GM12878 (cell line): Measurements from ENCODE around the gene CLEC18B. TPM values are rescaled to one million over a fixed set of nuclear protein-coding genes. Genes with fewer than 3 reads are reported as not detected.
A peak's percentile ranks its signal among the peaks of the same experiment; 100 is the strongest.

Source experiments
- ATAC-seq: fragments of 200-7000 bp; cut with Tn5 transposase; 3 replicates; pipeline ENCODE4 v1.9.1; 2020; ENCODE audit warnings: mild to moderate bottlenecking, moderate library complexity
- BruUV-seq: library from RNA; stranded (reverse); fragments of 400-500 nt; replicated peaks from 2 replicates; lab custom pipeline; 2021; lab: Mats Ljungman, UMichigan
- CTCF ChIA-PET: fragments of 300-600 bp; sonication (Branson Sonifier 250); formaldehyde crosslinking; extraction: SDS; loops from one replicate; lab custom pipeline; 2021; ENCODE audit warnings: inconsistent platforms; lab: Yijun Ruan, JAX
- POLR2A ChIA-PET: fragments of 350-600 bp; formaldehyde crosslinking; extraction: SDS; loops from one replicate; lab custom pipeline; 2021; ENCODE audit warnings: inconsistent platforms; lab: Charles Lee
- RAD21 ChIA-PET: fragments of 300-600 bp; sonication (Branson Sonifier 250); formaldehyde crosslinking; loops from one replicate; lab custom pipeline; 2023; ENCODE audit warnings: antibody characterized with exemption; ENCODE audit not compliant: unreplicated experiment; lab: Charles Lee
- SMC1A ChIA-PET: fragments of 300-600 bp; sonication (Branson Sonifier 250); formaldehyde crosslinking; loops from one replicate; lab custom pipeline; 2023; ENCODE audit not compliant: unreplicated experiment, uncharacterized antibody; lab: Charles Lee
- DNase-seq: peaks from one replicate; pipeline ENCODE4 v3.0.0-alpha.2; 2011; ENCODE audit warnings: low read depth, low spot score
- FAIRE-seq: peaks from 3 replicates; lab custom pipeline; 2011; peaks lifted over from hg19 to GRCh38; lab: Jason Lieb, UNC
- H2AFZ ChIP-seq: 2 replicates; pipeline ENCODE4 v1.6.0; 2011; ENCODE audit warnings: low read depth, low read length, control low read depth; ENCODE audit not compliant: control insufficient read depth
- H3K27ac ChIP-seq: 2 replicates; pipeline ENCODE4 v1.5.1; 2011; ENCODE audit warnings: control low read depth; ENCODE audit not compliant: control insufficient read depth, insufficient read depth
- H3K27me3 ChIP-seq, 2 experiments: replicated peaks in 1 of 2; 2 replicates each; pipeline versions ENCODE4 v1.6.0 to v1.6.1; 2011; ENCODE audit warnings: low read length in 1 of 2; ENCODE audit not compliant: control insufficient read depth in 2 of 2, insufficient read depth in 2 of 2
- H3K36me3 ChIP-seq, 2 experiments: 2 replicates each; pipeline ENCODE4 v1.5.1; 2011; ENCODE audit warnings: low read length in 1 of 2; ENCODE audit not compliant: control insufficient read depth in 2 of 2, insufficient read depth in 2 of 2
- H3K4me1 ChIP-seq: 2 replicates; pipeline ENCODE4 v1.6.1; 2011; ENCODE audit warnings: mild to moderate bottlenecking, low read length, moderate library complexity, mixed read lengths; ENCODE audit not compliant: control insufficient read depth, insufficient read depth
- H3K4me2 ChIP-seq: 2 replicates; pipeline ENCODE4 v1.6.0; 2011; ENCODE audit warnings: control low read depth; ENCODE audit not compliant: control insufficient read depth, insufficient read depth
- H3K4me3 ChIP-seq: fragments of 200-600 bp; sonication (generic); 2 replicates; pipeline ENCODE4 v1.5.1; 2016
- H3K79me2 ChIP-seq: 2 replicates; pipeline ENCODE4 v1.6.0; 2011; ENCODE audit warnings: low read length; ENCODE audit not compliant: control insufficient read depth, insufficient read depth
- H3K9ac ChIP-seq: 2 replicates; pipeline ENCODE4 v1.8.0; 2011; ENCODE audit warnings: low read length, control low read depth, mixed read lengths; ENCODE audit not compliant: control insufficient read depth, insufficient read depth
- H3K9me3 ChIP-seq: replicated peaks from 3 replicates; pipeline ENCODE4 v1.5.1; 2011; ENCODE audit warnings: mild to moderate bottlenecking, low read length; ENCODE audit not compliant: control insufficient read depth, insufficient read depth
- H4K20me1 ChIP-seq: 2 replicates; pipeline ENCODE4 v1.6.0; 2011; ENCODE audit not compliant: control insufficient read depth, insufficient read depth
- BHLHE40 ChIP-seq, 2 experiments: fragments of 450-650 bp in 1 of 2; IDR thresholded peaks; 2 replicates each; pipeline ENCODE4 v1.6.1; 2011 to 2017; ENCODE audit warnings: low read depth in 2 of 2, borderline replicate concordance in 1 of 2, improper control_type of control experiment in 1 of 2, low read length in 1 of 2, mild to moderate bottlenecking in 1 of 2
- FOXK2 ChIP-seq: fragments of 450-650 bp; IDR thresholded peaks from 2 replicates; pipeline ENCODE4 v1.6.1; 2017; ENCODE audit warnings: mild to moderate bottlenecking, moderate library complexity
- PML ChIP-seq: IDR thresholded peaks from 2 replicates; pipeline ENCODE4 v1.6.1; 2012; ENCODE audit warnings: low read length, inconsistent platforms
- RAD51 ChIP-seq: fragments of 450-650 bp; IDR thresholded peaks from 2 replicates; pipeline ENCODE4 v1.6.1; 2016; ENCODE audit warnings: moderate library complexity, mild to moderate bottlenecking, inconsistent platforms
- SIN3A ChIP-seq: IDR thresholded peaks from 2 replicates; pipeline ENCODE4 v1.6.1; 2012; ENCODE audit warnings: low read depth, low read length, improper control_type of control experiment
- SPI1 ChIP-seq: IDR thresholded peaks from 2 replicates; pipeline ENCODE4 v1.6.1; 2011; ENCODE audit warnings: low read depth, mild to moderate bottlenecking, low read length, moderate library complexity, borderline replicate concordance; ENCODE audit not compliant: insufficient read depth
- STAT3 ChIP-seq: IDR thresholded peaks from 2 replicates; pipeline ENCODE4 v1.6.1; 2011; ENCODE audit warnings: low read depth, low read length, improper control_type of control experiment
- WGBS: methylation state at CpG from one replicate; pipeline ENCODE4 v1.1.6; 2016; ENCODE audit warnings: low lambda C conversion rate; ENCODE audit not compliant: insufficient replicate concordance, insufficient coverage; ENCODE audit errors: missing lambda C conversion rate; 5-methylcytosine and 5-hydroxymethylcytosine counted together
- in situ Hi-C: fragments of 300-500 bp; cut with MboI; formaldehyde crosslinking; loops from 9 replicates; pipeline ENCODE4 v1.14.3; 2018; ENCODE audit warnings: mixed read lengths
- intact Hi-C: fragments of 100-400 bp; cut with micrococcal nuclease; formaldehyde crosslinking; loops from one replicate; pipeline ENCODE4 v1.14.2; 2022; ENCODE audit not compliant: unreplicated experiment
- polyA plus RNA-seq, 11 experiments: library from polyadenylated mRNA; depleted of rRNA in 4 of 11; unstranded in 6 of 11; stranded (reverse) in 5 of 11; fragments of >200 nt; fragmentation: Nextera tagmentation in 4 of 11; fragmentation: Illumina TruSeq in 1 of 11; extraction: Ambion mirVana in 4 of 11; extraction: Trizol in 1 of 11; gene quantifications; 1 replicate in 1 of 11; 2 replicates in 10 of 11; pipeline versions ENCODE4 v1.2.1 to v1.2.3, GENCODE V29; 2011 to 2016; ENCODE audit warnings: inconsistent platforms in 2 of 11, missing spikeins in 2 of 11, low read depth in 1 of 11
- total RNA-seq, 4 experiments: library from RNA; depleted of rRNA in 3 of 4; stranded (reverse); fragments of >200 nt in 3 of 4; fragmentation: Illumina TruSeq in 1 of 4; extraction: Trizol in 1 of 4; gene quantifications; 2 replicates each; pipeline versions ENCODE4 v1.2.1 to v1.2.3, GENCODE V29; 2013 to 2021
- TF ChIP-seq, protein P1 (sequence below): fragments of 450-650 bp; IDR thresholded peaks from 2 replicates; pipeline ENCODE4 v1.6.1; 2017; ENCODE audit warnings: mild to moderate bottlenecking
- TF ChIP-seq, protein P2 (sequence below): IDR thresholded peaks from 2 replicates; pipeline ENCODE4 v1.6.1; 2012; ENCODE audit warnings: low read depth, low read length, improper control_type of control experiment
- TF ChIP-seq, protein P3 (sequence below): fragments of 450-650 bp; IDR thresholded peaks from 2 replicates; pipeline ENCODE4 v1.6.1; 2018; ENCODE audit warnings: borderline replicate concordance, mild to moderate bottlenecking; ENCODE audit not compliant: partially characterized antibody
- TF ChIP-seq, protein P4 (sequence below): IDR thresholded peaks from 2 replicates; pipeline ENCODE4 v1.6.1; 2011; ENCODE audit warnings: borderline replicate concordance, low read depth, mild to moderate bottlenecking, moderate library complexity, mixed read lengths, low read length; ENCODE audit not compliant: insufficient read depth; ENCODE audit errors: extremely low read length
- TF ChIP-seq, protein P5 (sequence below): IDR thresholded peaks from 2 replicates; pipeline ENCODE4 v1.6.1; 2011; ENCODE audit warnings: low read depth, low read length, improper control_type of control experiment, borderline replicate concordance

The CLEC18B gene
- total and polyA plus RNA-seq, 10 of the 15 experiments (the other 5 are each of a cell fraction or from before 2014, with no cell fraction given), result 0.03 to 0.32 (median 0.18) TPM; not detected in 6

DNA sequence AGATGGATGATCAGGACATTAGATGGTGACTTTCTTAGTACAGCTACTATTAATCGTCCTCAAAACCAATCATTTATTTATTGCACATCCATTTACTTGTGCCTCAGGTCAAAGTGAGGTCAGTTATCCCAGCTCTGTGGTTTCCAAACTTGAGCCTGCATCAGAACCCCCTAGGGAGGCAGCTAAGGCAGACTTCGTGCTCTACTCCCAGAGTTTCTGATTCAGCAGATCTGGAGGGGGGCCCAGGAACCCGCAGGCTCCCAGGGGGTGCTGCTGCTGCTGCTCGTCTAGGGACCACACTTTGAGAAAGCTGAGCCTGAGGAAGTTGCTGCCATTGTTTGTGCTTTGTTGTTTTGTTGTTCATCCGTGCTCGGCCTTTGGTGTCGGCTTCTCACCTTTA is 44.0 kb upstream of the CLEC18B start (continued):
- no peak for TF ChIP-seq FOXK2
- TF ChIP-seq STAT3, result no peak
- TF ChIP-seq, protein P1, sequence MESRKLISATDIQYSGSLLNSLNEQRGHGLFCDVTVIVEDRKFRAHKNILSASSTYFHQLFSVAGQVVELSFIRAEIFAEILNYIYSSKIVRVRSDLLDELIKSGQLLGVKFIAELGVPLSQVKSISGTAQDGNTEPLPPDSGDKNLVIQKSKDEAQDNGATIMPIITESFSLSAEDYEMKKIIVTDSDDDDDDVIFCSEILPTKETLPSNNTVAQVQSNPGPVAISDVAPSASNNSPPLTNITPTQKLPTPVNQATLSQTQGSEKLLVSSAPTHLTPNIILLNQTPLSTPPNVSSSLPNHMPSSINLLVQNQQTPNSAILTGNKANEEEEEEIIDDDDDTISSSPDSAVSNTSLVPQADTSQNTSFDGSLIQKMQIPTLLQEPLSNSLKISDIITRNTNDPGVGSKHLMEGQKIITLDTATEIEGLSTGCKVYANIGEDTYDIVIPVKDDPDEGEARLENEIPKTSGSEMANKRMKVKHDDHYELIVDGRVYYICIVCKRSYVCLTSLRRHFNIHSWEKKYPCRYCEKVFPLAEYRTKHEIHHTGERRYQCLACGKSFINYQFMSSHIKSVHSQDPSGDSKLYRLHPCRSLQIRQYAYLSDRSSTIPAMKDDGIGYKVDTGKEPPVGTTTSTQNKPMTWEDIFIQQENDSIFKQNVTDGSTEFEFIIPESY, result no peak
- no peak for TF ChIP-seq BHLHE40 (IDR thresholded peaks at IDR 0.05; ENCODE audit: borderline replicate concordance in 1 of 2, low read depth in 2 of 2, low read length in 1 of 2)
- TF ChIP-seq, all 136 proteins: peak for 0

DNA sequence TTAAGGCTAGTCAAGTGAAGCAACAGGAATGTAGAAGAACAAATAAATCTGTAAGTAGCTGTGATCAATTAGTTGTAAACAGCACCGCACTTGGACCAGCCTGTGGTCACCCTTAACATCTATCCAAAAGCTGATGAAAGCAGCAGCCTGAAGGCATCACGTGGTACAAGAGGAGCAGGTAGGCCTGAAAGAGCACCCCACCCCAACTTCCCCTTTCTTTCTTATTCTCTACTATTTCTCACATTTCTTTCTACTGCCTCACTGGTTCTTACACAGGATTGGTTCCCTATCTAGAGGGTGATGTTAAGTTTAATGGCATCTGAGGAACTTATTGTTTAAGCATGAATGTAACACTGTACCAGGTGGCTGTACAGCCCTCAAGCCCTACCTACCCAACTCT is 42.6 kb upstream of the CLEC18B start:
- ATAC-seq (peak; percentile 65), DNase-seq (no peak), FAIRE-seq (no peak)
- SMC1A ChIA-PET, result no interaction called here
- H3K27ac ChIP-seq, result no peak overlapping the region
- H4K20me1 ChIP-seq, result no peaks in the 10 kb centered on the region; the same call in 1 of the 2 replicates
- no peak overlapping the region for H2AFZ ChIP-seq
- TF ChIP-seq SIN3A (no peak), SPI1 (peak; percentile 52; the same call in 1 of the 2 replicates), RAD51 (peak; percentile 89), PML (no peak)
- TF ChIP-seq, protein P1, result no peak
- TF ChIP-seq, protein P2, sequence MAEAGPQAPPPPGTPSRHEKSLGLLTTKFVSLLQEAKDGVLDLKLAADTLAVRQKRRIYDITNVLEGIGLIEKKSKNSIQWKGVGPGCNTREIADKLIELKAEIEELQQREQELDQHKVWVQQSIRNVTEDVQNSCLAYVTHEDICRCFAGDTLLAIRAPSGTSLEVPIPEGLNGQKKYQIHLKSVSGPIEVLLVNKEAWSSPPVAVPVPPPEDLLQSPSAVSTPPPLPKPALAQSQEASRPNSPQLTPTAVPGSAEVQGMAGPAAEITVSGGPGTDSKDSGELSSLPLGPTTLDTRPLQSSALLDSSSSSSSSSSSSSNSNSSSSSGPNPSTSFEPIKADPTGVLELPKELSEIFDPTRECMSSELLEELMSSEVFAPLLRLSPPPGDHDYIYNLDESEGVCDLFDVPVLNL, result no peak
- TF ChIP-seq, protein P3, sequence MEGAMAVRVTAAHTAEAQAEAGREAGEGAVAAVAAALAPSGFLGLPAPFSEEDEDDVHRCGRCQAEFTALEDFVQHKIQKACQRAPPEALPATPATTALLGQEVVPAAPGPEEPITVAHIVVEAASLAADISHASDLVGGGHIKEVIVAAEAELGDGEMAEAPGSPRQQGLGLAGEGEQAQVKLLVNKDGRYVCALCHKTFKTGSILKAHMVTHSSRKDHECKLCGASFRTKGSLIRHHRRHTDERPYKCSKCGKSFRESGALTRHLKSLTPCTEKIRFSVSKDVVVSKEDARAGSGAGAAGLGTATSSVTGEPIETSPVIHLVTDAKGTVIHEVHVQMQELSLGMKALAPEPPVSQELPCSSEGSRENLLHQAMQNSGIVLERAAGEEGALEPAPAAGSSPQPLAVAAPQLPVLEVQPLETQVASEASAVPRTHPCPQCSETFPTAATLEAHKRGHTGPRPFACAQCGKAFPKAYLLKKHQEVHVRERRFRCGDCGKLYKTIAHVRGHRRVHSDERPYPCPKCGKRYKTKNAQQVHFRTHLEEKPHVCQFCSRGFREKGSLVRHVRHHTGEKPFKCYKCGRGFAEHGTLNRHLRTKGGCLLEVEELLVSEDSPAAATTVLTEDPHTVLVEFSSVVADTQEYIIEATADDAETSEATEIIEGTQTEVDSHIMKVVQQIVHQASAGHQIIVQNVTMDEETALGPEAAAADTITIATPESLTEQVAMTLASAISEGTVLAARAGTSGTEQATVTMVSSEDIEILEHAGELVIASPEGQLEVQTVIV, result no peak
- TF ChIP-seq, protein P4, sequence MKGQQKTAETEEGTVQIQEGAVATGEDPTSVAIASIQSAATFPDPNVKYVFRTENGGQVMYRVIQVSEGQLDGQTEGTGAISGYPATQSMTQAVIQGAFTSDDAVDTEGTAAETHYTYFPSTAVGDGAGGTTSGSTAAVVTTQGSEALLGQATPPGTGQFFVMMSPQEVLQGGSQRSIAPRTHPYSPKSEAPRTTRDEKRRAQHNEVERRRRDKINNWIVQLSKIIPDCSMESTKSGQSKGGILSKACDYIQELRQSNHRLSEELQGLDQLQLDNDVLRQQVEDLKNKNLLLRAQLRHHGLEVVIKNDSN, result peak; percentile 68
- TF ChIP-seq, protein P5, sequence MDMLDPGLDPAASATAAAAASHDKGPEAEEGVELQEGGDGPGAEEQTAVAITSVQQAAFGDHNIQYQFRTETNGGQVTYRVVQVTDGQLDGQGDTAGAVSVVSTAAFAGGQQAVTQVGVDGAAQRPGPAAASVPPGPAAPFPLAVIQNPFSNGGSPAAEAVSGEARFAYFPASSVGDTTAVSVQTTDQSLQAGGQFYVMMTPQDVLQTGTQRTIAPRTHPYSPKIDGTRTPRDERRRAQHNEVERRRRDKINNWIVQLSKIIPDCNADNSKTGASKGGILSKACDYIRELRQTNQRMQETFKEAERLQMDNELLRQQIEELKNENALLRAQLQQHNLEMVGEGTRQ, result peak; percentile 18; the same call in 1 of the 2 replicates
- peaks cover 19% of the 10 kb centered on the region for H3K4me1 ChIP-seq
- no peak overlapping the region for H3K4me3 ChIP-seq
- H3K27me3 ChIP-seq, result no peaks in the 10 kb centered on the region
- no peaks in the 10 kb centered on the region for H3K9me3 ChIP-seq
- no peak overlapping the region for H3K4me2 ChIP-seq
- intact Hi-C loops (no loop called here), in situ Hi-C loops (no loop called here)
- H3K79me2 ChIP-seq, result no peaks in the 10 kb centered on the region
- CTCF ChIA-PET, result no interaction called here
- no TSS peak for BruUV-seq
- 13% methylated on average over 2 of the region's 2 CpGs for WGBS
- H3K9ac ChIP-seq, result no peak overlapping the region
- RAD21 ChIA-PET, result no interaction called here
- POLR2A ChIA-PET, result interaction anchor here (0.6 kb wide), 1 partner anchor 1419 kb away, joined by 3 read pairs; no protein-coding TSS in a partner anchor
- H3K36me3 ChIP-seq, result peaks cover 5 to 39% of the 10 kb centered on the region in 2 experiments; a peak in 3 of 4 replicates
